Mammary epithelial cell (primary cell): Measurements from ENCODE around the gene AMZ1.

Source experiments
- CTCF ChIP-seq, 2 donors: IDR thresholded peaks in 1 of 2; conservative IDR thresholded peaks in 1 of 2; 2 replicates each; pipeline ENCODE4 v1.5.1; 2011 to 2012; ENCODE audit warnings: inconsistent platforms in 2 of 2, low read length in 2 of 2, mild to moderate bottlenecking in 2 of 2, control low read depth in 1 of 2, low read depth in 1 of 2; ENCODE audit not compliant: insufficient read depth in 1 of 2; ENCODE audit errors: extremely low read depth in 1 of 2
- EZH2 ChIP-seq: IDR thresholded peaks from 2 replicates; pipeline ENCODE4 v1.6.1; 2012; ENCODE audit warnings: low read length, inconsistent platforms, borderline replicate concordance

- TF ChIP-seq EZH2 (no peak), CTCF (conservative IDR thresholded peaks at IDR 0.05 in 1 of 2, IDR thresholded peaks at IDR 0.05 in 1 of 2; ENCODE audit: extremely low read depth in 1 of 2, insufficient read depth in 1 of 2, low read depth in 1 of 2, low read length in 2 of 2) (no peak)
These were observed 30.4 kb downstream of the AMZ1 start for GRCh38 chr7:2718296-2718965.
